GM12891 (cell line): Measurements from ENCODE around the gene YBEY.
A peak's percentile ranks its signal among the peaks of the same experiment; 100 is the strongest.

ENCODE experiments used
- DNase-seq: peaks from one replicate; pipeline ENCODE4 v3.0.0; 2011; ENCODE audit warnings: low spot score; ENCODE audit not compliant: insufficient read length
- FAIRE-seq: peaks from 2 replicates; lab custom pipeline; 2011; peaks lifted over from hg19 to GRCh38; lab: Jason Lieb, UNC
- PAX5 ChIP-seq: IDR thresholded peaks from 2 replicates; pipeline ENCODE4 v1.6.1; 2011; ENCODE audit warnings: low read length, moderate library complexity, mild to moderate bottlenecking; ENCODE audit not compliant: insufficient read depth, severe bottlenecking
- POLR2A ChIP-seq: IDR thresholded peaks from 2 replicates; pipeline ENCODE4 v1.6.1; 2011; ENCODE audit warnings: low read depth, low read length, control low read depth
- POLR2AphosphoS5 ChIP-seq: IDR thresholded peaks from 2 replicates; pipeline ENCODE4 v1.6.1; 2011; ENCODE audit warnings: low read depth, low read length, control low read depth
- POU2F2 ChIP-seq: IDR thresholded peaks from 2 replicates; pipeline ENCODE4 v1.6.1; 2011; ENCODE audit warnings: low read depth, mild to moderate bottlenecking, control low read depth, low read length, moderate library complexity
- SPI1 ChIP-seq: IDR thresholded peaks from 2 replicates; pipeline ENCODE4 v1.6.1; 2011; ENCODE audit warnings: low read depth, low read length, control low read depth
- TAF1 ChIP-seq: IDR thresholded peaks from 2 replicates; pipeline ENCODE4 v1.6.1; 2011; ENCODE audit warnings: low read depth, low read length, control low read depth

The YBEY gene

GRCh38 chr21:46323227-46323709 is 37.1 kb downstream of the YBEY start:
- no peak for FAIRE-seq
- no peak for TF ChIP-seq POU2F2
- TF ChIP-seq POLR2AphosphoS5: no peak
- TF ChIP-seq TAF1: no peak
- no peak for TF ChIP-seq PAX5
- no peak for TF ChIP-seq SPI1
- no peak for TF ChIP-seq POLR2A
- no peak for DNase-seq

GRCh38 chr21:46323710-46324389 is 37.7 kb downstream of the YBEY start, which contains the start of the genes C21orf58 and PCNT:
Gene C21orf58 (minus strand): TSS chr21:46323870. CDS start chr21:46322738, 1,132 bp downstream.
Gene PCNT (plus strand): TSS chr21:46324156. CDS start chr21:46324229, 73 bp downstream.
- DNase-seq (peak; percentile 97), FAIRE-seq (peak; percentile 98)
- no peak for TF ChIP-seq POLR2AphosphoS5
- TF ChIP-seq PAX5: no peak
- peak; percentile 69 for TF ChIP-seq TAF1
- TF ChIP-seq POU2F2: 0 out of 2 replicates have a peak, but pooled peaks have one; percentile 39
- no peak for TF ChIP-seq SPI1
- peak; percentile 61; the same call in 1 of the 2 replicates for TF ChIP-seq POLR2A

- peak; percentile 86 for DNase-seq
- no peak for TF ChIP-seq POU2F2
- TF ChIP-seq SPI1: no peak
- no peak for TF ChIP-seq PAX5
- TF ChIP-seq POLR2AphosphoS5: no peak
- TF ChIP-seq POLR2A: 0 out of 2 replicates have a peak, but pooled peaks have one; percentile 20
- peak; percentile 96 for TF ChIP-seq TAF1
- FAIRE-seq: peak; percentile 87
These were observed 38.4 kb downstream of the YBEY start for GRCh38 chr21:46324390-46325072.

GRCh38 chr21:46325073-46325912 is 39.2 kb downstream of the YBEY start:
- DNase-seq: peak; percentile 48
- TF ChIP-seq POLR2A (no peak), POLR2AphosphoS5 (no peak), SPI1 (no peak), PAX5 (no peak), POU2F2 (no peak), TAF1 (no peak)
- FAIRE-seq: peak; percentile 70

- DNase-seq: no peak
- FAIRE-seq: no peak
- no peak for TF ChIP-seq POU2F2
- no peak for TF ChIP-seq TAF1
- TF ChIP-seq POLR2A: no peak
- TF ChIP-seq POLR2AphosphoS5: no peak
- no peak for TF ChIP-seq PAX5
- no peak for TF ChIP-seq SPI1
These were observed 40.1 kb downstream of the YBEY start for GRCh38 chr21:46326110-46326703.

GRCh38 chr21:46327711-46328110 is 41.6 kb downstream of the YBEY start:
- no peak for DNase-seq
- no peak for FAIRE-seq
- no peak for TF ChIP-seq POLR2A
- no peak for TF ChIP-seq PAX5
- TF ChIP-seq TAF1: no peak
- no peak for TF ChIP-seq POU2F2
- TF ChIP-seq POLR2AphosphoS5: no peak

- no peak for DNase-seq
- TF ChIP-seq POLR2AphosphoS5: no peak
- TF ChIP-seq SPI1: no peak
- no peak for TF ChIP-seq PAX5
- TF ChIP-seq POLR2A: no peak
- no peak for TF ChIP-seq POU2F2
- no peak for TF ChIP-seq TAF1
- FAIRE-seq: no peak
These were observed 42.0 kb downstream of the YBEY start for GRCh38 chr21:46328151-46328550.

GRCh38 chr21:46329796-46330195 is 43.7 kb downstream of the YBEY start:
- no peak for FAIRE-seq
- DNase-seq: no peak
- no peak for TF ChIP-seq PAX5
- no peak for TF ChIP-seq POLR2A
- no peak for TF ChIP-seq POLR2AphosphoS5
- no peak for TF ChIP-seq POU2F2
